ENCODE results near the gene STRN3.

The STRN3 gene

GRCh38 chr14:30864934-30865333, 161.2 kb downstream of the STRN3 start:
- DNase-seq: no peak

DNA sequence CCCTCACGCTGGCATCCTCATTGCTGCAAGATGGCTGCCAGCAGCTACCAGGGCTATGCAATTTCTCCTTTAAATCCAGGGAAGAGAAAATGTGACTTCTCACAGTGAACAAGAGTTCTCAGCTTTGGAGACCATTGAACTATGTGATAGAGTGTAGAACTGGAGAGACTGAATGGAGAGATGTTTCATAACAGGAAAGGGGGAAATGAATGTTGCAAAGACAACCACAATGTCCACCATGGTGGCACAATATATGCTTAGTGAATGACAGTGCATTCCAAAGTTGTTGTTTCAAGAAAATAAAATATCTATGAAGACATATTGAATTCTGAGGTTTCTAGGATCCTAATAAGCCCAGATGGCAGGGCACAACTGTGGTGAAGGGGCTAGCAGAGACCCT, 165.0 kb downstream of the STRN3 start:
- DNase-seq: no peak

GRCh38 chr14:30855345-30856037, 170.7 kb downstream of the STRN3 start:
- DNase-seq: no peak

DNA sequence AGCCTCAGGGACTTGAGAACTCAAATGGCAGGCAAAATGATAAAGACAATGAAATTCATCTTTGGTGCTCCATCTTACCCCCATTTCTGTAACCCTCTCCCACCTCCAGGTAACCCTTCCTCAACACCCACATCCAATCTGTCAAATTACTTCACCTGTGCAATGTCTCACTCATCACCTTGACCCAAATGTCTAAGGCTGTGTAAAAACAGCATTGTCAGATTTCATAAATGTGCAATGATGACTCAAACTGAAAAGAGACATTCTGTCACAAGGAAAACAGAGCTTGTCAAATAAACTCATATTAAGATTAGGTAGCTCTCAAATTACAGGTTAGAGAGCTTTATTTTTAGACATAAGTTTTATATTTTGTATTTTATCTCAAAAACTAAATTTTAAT, 171.7 kb downstream of the STRN3 start:
- no peak for DNase-seq

DNA sequence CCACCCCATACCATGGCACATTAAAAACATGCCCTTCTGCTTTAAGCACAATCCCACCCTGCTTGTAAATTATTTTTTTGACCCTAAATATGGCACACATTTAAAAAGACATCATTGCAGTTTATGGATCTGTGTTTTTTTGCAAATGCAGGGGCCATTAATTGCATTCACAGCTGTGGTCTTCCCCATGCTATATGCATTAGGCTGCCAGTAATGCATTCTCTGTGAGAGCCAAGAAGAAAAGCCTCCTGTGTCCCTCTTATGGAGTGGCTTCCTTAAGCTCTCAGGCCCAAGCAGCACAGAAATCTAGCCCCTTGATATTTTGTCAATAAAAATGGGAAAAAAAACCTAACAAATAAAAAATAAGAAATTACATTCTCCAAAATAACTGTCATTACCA, 172.2 kb downstream of the STRN3 start:
- DNase-seq: no peak

DNA sequence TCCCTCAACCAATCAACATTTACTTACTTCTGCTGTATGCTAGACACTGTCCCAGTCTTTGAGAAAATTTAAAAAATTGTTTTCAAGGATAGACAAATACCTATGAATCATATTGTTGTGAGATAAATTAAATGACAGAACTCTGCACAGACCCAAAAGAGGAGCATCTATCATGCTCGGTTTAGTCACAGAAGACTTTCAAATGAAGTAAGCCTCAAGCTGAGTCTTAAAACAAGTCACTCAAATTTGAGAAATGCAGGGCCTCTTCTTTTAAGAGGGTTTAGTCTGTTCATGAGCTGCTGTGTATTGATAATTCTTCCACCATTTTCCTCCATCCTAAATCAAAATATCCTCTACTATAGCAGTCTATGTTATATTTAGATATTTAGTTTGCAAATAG, 176.2 kb downstream of the STRN3 start:
- DNase-seq: no peak

GRCh38 chr14:30849354-30849753, 176.8 kb downstream of the STRN3 start:
- DNase-seq: no peak

GRCh38 chr14:30848449-30849240, 177.5 kb downstream of the STRN3 start:
- DNase-seq: no peak

Measured in femur (tissue), 1 donor.